ENCODE results near the gene ASB5. TPM values are rescaled to one million over a fixed set of nuclear protein-coding genes. Genes with fewer than 3 reads are reported as not detected.
A peak's percentile ranks its signal among the peaks of the same experiment; 100 is the strongest.

ASB5 gene
- total and polyA plus RNA-seq, 2 of the 8 experiments (the other 6 are each of a cell fraction or from before 2014, with no cell fraction given): 0.02 TPM; not detected in 1

DNA sequence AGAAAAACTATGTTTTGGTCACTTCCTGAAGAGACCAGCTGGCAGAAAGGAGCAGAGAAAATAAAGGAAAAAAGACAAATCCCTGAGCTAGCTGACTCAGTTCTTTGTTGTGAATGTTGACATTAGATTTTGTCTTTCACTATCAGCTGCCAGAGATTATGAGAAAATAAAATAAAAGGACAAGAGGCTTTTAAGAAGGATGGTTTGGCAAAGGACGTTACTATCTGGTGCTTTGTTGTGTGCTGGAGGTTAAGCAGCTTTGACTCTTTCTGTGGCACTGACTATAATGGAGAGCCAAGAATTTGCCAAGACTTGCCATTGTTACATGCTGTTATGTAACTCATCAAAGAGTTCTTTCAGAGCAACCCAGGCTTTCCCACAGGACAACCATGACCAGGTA, 12.1 kb downstream of the ASB5 start:
- Histone ChIP-seq H3K4me1 (replicated peaks in 1 of 4; ENCODE audit: control insufficient read depth in 3 of 4, insufficient read depth in 4 of 4, low read length in 3 of 4) (no peaks in the 10 kb centered on the region), H3K23me2 (ENCODE audit: low read depth, low read length) (no peaks in the 10 kb centered on the region), H3K4me2 (ENCODE audit: insufficient read depth in 1 of 2, low read depth in 2 of 2, low read length in 2 of 2) (no peak overlapping the region), H3K79me1 (ENCODE audit: low read depth, low read length) (no peaks in the 10 kb centered on the region), H2BK20ac (ENCODE audit: low read length) (no peak overlapping the region), H4K91ac (replicated peaks; ENCODE audit: insufficient read length, low read length) (no peak overlapping the region), H3K36me3 (ENCODE audit: control insufficient read depth in 2 of 4, insufficient read depth in 4 of 4, low read length in 3 of 4) (no peaks in the 10 kb centered on the region), H3K9me3 (ENCODE audit: insufficient read depth in 2 of 2, low read depth in 1 of 2, low read length in 1 of 2) (no peaks in the 10 kb centered on the region), H4K20me1 (replicated peaks in 1 of 2; ENCODE audit: control insufficient read depth in 1 of 2, insufficient read depth in 2 of 2, low read length in 2 of 2) (no peaks in the 10 kb centered on the region), H3K23ac (ENCODE audit: insufficient read length) (no peak overlapping the region), H3K56ac (replicated peaks; ENCODE audit: insufficient read length, low read depth, low read length) (no peak overlapping the region), H2BK15ac (ENCODE audit: low read length) (no peak overlapping the region), H4K5ac (ENCODE audit: insufficient read length, low read depth, low read length) (no peak overlapping the region), H3K27me3 (replicated peaks in 1 of 4; ENCODE audit: control insufficient read depth in 3 of 4, extremely low read depth in 1 of 4, insufficient read depth in 3 of 4, low read length in 3 of 4) (no peaks in the 10 kb centered on the region), H3K4me3 (ENCODE audit: extremely low read depth in 1 of 4, insufficient read depth in 2 of 4, low read depth in 3 of 4, low read length in 4 of 4) (no peak overlapping the region), H2BK12ac (ENCODE audit: low read depth, low read length) (no peak overlapping the region), H4K8ac (ENCODE audit: extremely low read depth, insufficient read depth, low read length) (no peak overlapping the region), H3K79me2 (ENCODE audit: control insufficient read depth in 1 of 2, insufficient read depth in 2 of 2, low read length in 2 of 2) (no peaks in the 10 kb centered on the region), H3K18ac (ENCODE audit: extremely low read depth, low read length) (no peak overlapping the region), H2AK5ac (ENCODE audit: low read depth, low read length) (no peak overlapping the region), H3K4ac (replicated peaks; ENCODE audit: insufficient read length, low read depth, low read length) (no peak overlapping the region), H3K14ac (ENCODE audit: insufficient read length) (no peak overlapping the region), H3K27ac (ENCODE audit: low read depth, low read length) (no peak overlapping the region), H2AFZ (ENCODE audit: low read length) (peak overlapping the region; percentile 91; the same call in 1 of the 2 replicates), H2BK120ac (replicated peaks; ENCODE audit: low read depth, low read length) (no peak overlapping the region), H3K9ac (replicated peaks in 1 of 4; ENCODE audit: extremely low read depth in 1 of 4, low read depth in 3 of 4, low read length in 3 of 4) (no peak overlapping the region), H2BK5ac (ENCODE audit: low read depth, low read length) (no peak overlapping the region)
- 87% methylated on average over 1 of the region's 1 CpG; no CpG with 5 or more reads in 1 of the 2 experiments for WGBS, 2 experiments (ENCODE audit: extremely low coverage in 1 of 2, insufficient coverage in 1 of 2, insufficient read length in 1 of 2, insufficient replicate concordance in 2 of 2, low coverage in 1 of 2, low lambda C conversion rate in 2 of 2, missing lambda C conversion rate in 1 of 2)
- POLR2A ChIA-PET (ENCODE audit: partially characterized antibody): no interaction called here
- no peak for TF ChIP-seq POLR2AphosphoS5 (IDR thresholded peaks at IDR 0.05; ENCODE audit: low read depth, low read length)
- no peak for TF ChIP-seq TAF1 (IDR thresholded peaks at IDR 0.05; ENCODE audit: low read depth, low read length)
- no peak for TF ChIP-seq HDAC2 (IDR thresholded peaks at IDR 0.05; ENCODE audit: borderline replicate concordance in 1 of 2, low read depth in 2 of 2, low read length in 2 of 2)
- TF ChIP-seq CHD2 (IDR thresholded peaks at IDR 0.05; ENCODE audit: low read length): no peak
- TF ChIP-seq RFX5 (IDR thresholded peaks at IDR 0.05; ENCODE audit: borderline replicate concordance, low read depth, low read length): no peak
- TF ChIP-seq, protein P1, sequence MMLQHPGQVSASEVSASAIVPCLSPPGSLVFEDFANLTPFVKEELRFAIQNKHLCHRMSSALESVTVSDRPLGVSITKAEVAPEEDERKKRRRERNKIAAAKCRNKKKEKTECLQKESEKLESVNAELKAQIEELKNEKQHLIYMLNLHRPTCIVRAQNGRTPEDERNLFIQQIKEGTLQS (IDR thresholded peaks at IDR 0.05; ENCODE audit: insufficient read depth, low read depth, low read length): no peak
- no peak for TF ChIP-seq SAP30 (IDR thresholded peaks at IDR 0.05; ENCODE audit: insufficient read depth, insufficient replicate concordance, low read length)
- TF ChIP-seq KDM1A (IDR thresholded peaks at IDR 0.05; ENCODE audit: borderline replicate concordance, low read length): no peak
- no peak for TF ChIP-seq POU5F1 (IDR thresholded peaks at IDR 0.05; ENCODE audit: low read depth, low read length)
- FAIRE-seq (no peak), DNase-seq (ENCODE audit: low read depth in 1 of 2, low spot score in 2 of 2) (no peak)
- CTCF ChIA-PET (ENCODE audit: partially characterized antibody): interaction anchor here (1.8 to 2.7 kb wide), 2 partner anchors 21 to 84 kb away, joined by 4 to 11 read pairs; no protein-coding TSS in a partner anchor

Measured in H1 (cell line).